Measurements from ENCODE around the gene NRG4.

- TF ChIP-seq CTCF (IDR thresholded peaks at IDR 0.05): no peak
- TF ChIP-seq EZH2 (IDR thresholded peaks at IDR 0.05): no peak
- TF ChIP-seq EZH2phosphoT487 (IDR thresholded peaks at IDR 0.05): no peak
These were observed 12.0 kb upstream of the NRG4 start for GRCh38 chr15:76024021-76024768.
